HG03064 (cell line): ENCODE results near the gene STK4.
"Not testable (repeated sequence)": the region's sequence is repeated elsewhere in the genome, so short reads cannot be mapped to it uniquely, and the experiment has no call there.

Source experiments
- ATAC-seq: cut with Tn5 transposase; IDR thresholded peaks from one replicate; pipeline ENCODE4 v1.9.1; 2021; ENCODE audit warnings: low read depth; ENCODE audit not compliant: unreplicated experiment

The STK4 gene

DNA sequence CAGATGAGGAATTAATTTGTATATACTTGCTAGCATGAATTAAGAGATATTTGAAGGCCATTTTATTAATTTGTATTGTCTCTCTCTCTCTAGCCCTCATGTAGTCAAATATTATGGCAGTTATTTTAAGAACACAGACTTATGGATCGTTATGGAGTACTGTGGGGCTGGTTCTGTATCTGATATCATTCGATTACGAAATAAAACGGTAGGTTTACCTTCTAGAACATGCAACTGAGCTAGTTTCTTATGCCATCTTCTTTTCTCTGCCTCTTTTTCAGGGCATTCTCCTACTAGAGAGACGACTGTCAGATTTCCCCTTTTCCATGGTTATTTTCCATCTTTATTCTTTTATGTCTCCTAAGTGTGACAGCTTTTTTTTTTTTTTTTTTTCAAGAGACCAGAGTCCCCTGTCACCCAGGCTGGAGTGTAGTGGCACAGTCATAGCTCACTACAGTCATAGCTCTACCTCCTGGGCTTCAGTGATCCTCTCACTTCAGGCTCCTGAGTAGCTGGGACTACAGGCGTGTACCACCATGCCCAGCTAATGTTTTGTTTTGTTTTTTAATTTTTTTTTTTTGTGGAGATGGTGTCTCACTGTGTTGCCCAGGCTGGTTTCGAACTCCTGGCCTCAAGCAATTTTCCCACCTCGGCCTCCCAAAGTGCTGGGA is 15.6 kb downstream of the STK4 start:
- no peak for ATAC-seq

GRCh38 chr20:44983093-44983674 is 16.9 kb downstream of the STK4 start:
- ATAC-seq: no peak

GRCh38 chr20:44988631-44989171 is 22.4 kb downstream of the STK4 start:
- no peak for ATAC-seq

GRCh38 chr20:44990425-44990824 is 24.1 kb downstream of the STK4 start:
- ATAC-seq: no peak

DNA sequence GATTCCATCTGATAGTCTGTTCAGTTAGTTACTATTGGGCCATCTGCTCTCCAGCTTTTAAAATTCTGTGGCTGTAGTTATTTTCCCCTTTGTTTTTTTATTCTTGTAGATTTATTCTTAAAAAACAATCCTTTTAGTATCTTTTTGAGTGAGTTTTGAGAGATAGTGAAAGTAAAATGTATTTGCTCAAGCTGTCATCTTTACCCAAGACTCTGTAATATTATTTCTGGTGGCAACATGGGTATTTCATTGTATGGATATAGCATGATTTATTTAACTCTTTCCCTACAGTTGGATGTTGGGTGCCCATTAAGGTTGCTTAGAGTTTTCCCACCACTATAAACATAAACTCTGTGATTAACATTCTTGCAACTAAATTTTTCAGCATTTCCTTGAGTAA is 24.6 kb downstream of the STK4 start:
- ATAC-seq: no peak

GRCh38 chr20:44993343-44993742 is 27.0 kb downstream of the STK4 start:
- ATAC-seq: no peak

GRCh38 chr20:44997171-44997570 is 30.9 kb downstream of the STK4 start:
- no peak for ATAC-seq

DNA sequence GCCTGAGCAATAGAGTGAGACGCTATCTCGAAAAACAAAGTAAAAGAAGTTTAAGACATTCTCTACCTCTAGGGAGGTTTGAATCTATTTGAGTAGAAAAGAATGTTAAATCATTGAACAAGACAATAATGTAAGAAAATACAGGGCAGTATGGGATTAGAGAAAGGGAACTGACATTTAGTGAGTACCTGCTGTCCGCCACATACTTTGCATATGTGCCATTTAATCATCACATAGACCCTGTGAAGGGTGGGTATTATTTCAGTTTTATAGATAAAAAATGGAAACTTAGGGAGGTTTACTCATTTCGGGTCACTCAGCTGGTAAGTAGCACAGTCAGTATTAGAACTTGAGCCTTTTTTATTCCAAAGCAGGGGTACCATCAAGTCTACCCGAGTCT is 31.4 kb downstream of the STK4 start:
- no peak for ATAC-seq

- ATAC-seq: no peak
Measured at GRCh38 chr20:45008521-45009049, 42.3 kb downstream of the STK4 start.

DNA sequence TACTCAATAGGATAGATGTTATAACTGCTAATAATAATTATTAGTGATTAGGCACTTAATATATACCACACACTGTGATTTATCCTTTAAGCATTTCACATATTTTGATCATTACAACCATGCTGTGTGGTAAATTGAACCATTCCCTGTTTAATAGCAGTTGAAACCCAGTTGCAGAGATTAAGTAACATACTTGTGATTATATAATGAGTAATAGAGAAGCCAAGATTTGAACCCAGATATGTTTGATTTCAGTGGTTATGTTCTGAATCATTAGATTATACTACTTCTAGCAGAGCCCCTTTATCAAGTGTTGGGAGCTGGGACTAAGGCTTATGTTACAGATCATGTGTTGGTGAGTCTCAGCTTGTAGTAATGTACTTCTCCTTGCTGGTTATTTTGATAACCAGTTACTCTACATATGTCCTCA is 44.1 kb downstream of the STK4 start:
- no peak for ATAC-seq

- ATAC-seq: no peak
Measured at GRCh38 chr20:45011108-45011526, 44.8 kb downstream of the STK4 start.

GRCh38 chr20:45012682-45013302 is 46.5 kb downstream of the STK4 start:
- ATAC-seq: no peak

DNA sequence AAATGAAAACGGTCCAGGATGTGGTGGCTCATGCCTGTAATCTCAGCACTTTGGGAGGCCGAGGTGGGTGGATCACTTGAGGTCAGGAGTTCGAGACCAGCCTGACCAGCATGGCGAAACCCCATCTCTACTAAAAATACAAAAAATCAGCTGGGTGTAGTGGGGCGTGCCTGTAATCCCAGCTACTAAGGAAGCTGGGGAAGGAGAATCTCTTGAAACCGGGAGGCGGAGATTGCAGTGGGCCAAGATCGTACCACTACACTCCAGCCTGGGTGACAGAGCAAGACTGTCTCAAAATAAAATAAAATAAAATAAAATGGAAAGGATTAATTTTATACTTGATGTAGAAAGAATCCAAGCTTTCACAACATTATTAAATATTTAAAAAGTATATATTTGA is 47.8 kb downstream of the STK4 start:
- not testable (repeated sequence) for ATAC-seq

DNA sequence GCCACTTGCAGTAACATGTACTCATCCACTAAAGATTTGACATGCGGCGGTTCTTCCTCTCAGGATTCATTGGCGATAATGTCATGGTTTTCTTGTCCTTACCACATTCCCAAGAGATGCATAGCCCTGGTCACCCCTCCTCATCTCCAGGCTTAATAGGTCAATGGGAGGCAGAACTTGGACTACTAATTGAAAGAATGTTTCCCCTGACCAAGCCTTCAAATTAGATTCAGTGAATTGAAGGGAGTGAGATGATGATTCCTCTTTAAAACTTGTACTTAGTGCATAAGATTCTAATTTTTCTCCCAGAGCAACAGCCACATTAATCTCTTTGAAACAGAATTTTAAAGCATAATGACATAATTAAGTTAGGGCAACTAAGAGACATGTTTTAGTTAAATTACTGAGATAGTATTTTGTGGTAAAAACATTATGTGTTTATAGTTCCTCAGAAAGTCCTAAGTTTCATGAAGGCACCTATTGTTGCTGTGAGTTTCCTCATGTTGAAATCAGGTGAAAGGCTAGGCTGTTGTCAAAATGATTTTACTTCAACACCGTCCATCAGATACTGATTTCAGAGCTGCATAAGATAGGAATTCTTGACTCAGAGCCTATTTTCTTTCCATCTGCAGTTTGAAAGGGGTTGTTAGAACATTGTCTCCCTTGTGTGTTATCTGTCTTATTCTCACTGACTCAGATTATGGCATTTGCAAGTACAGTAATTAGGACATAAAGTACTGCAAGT is 48.5 kb downstream of the STK4 start:
- no peak for ATAC-seq

- no peak for ATAC-seq
Measured at GRCh38 chr20:45016089-45016671, 49.9 kb downstream of the STK4 start.

DNA sequence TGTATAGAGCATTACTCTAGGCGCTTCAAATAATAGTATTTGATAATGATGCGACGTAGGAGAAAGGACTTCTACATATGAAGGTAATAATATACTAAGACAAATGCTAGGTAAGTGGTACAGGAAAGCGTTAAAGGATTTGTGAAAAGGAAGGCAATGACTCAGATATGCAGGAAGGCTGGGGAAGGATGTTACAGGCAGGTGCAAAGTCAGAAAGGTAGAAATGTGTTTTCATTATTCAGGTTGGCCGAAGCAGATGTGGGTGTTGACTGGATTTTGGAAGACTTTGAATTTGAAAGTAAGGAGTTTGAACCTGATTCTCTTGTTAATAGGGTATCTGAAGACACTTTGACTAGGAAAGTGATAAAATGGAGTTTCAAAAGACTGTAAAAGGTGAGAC is 51.0 kb downstream of the STK4 start:
- ATAC-seq: no peak

DNA sequence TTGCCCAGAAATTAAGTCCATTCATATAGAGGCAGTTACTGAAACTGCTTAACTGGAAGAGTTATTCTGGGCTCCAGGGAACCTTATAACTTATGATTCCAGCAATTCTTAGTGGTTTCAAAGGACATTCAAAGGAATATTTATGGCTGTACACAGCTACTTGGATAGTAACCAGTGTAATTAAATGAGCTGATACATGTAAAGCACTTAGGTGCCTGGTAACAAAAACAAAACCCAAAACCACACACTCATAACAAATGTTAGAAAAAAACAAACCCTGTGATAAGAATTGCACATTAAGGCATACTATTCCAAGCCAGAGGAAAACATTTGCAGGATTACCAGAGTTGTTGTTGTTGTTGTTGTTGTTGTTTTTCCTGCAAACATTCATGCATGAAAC is 51.5 kb downstream of the STK4 start:
- no peak for ATAC-seq

DNA sequence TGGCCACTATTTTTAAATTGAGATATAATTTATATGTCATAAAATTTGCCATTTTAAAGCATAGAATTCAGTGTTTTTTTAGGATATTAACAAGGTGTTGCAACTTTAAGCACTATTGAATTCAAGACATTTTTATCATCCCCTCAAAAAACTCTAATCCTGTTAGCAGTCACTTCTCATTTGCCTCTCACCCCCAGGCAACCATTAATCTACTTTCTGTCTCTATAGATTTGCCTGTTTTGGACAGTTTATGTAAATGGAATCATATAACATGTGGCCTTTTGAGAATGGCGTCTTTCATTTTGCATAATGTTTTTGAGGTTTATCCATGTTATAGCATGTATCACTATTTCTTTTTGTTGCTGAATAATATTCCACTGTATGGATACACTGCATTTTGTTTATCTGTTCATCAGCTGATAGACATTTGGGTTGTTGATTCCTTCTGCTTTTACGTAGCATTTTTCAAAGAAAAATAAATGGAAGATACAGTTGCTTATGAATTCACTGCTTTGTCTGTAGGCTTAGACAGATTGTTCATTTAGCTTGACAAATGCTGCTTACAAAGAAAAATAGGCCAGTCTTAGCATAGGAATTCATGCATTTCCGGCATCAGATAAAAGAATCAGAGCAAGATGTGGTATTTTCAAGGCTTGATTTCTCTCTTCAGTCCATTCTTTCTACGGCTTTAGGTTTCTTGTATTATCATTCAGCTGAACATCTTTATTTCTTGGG is 52.9 kb downstream of the STK4 start:
- no peak for ATAC-seq

- ATAC-seq: no peak
Measured at GRCh38 chr20:45019762-45020123, 53.4 kb downstream of the STK4 start.
